Measurements from ENCODE around the gene SAMMSON. TPM values are rescaled to one million over a fixed set of nuclear protein-coding genes. Genes with fewer than 3 reads are reported as not detected.

Gene SAMMSON
- total and polyA plus RNA-seq, 10 of the 15 experiments (the other 5 are each of a cell fraction or from before 2014, with no cell fraction given) = not detected

GRCh38 chr3:70112751-70113150, 113.2 kb downstream of the SAMMSON start:
- H3K79me2 ChIP-seq (ENCODE audit: control insufficient read depth, insufficient read depth, low read length) = no peaks in the 10 kb centered on the region
- no peak overlapping the region for H3K9ac ChIP-seq (ENCODE audit: control insufficient read depth, insufficient read depth, low read length)
- no peaks in the 10 kb centered on the region for H4K20me1 ChIP-seq (ENCODE audit: control insufficient read depth, insufficient read depth)
- 0% methylated on average over 3 of the region's 3 CpGs for WGBS (ENCODE audit: insufficient coverage, insufficient replicate concordance, low lambda C conversion rate, missing lambda C conversion rate)
- H2AFZ ChIP-seq (ENCODE audit: control insufficient read depth, low read depth, low read length) = no peak overlapping the region
- DNase-seq (ENCODE audit: low read depth, low spot score) = no peak
- intact Hi-C loops (cut with micrococcal nuclease; ENCODE audit: unreplicated experiment) (no loop called here), in situ Hi-C loops (cut with MboI) (no loop called here)
- BruUV-seq (replicated peaks) = no TSS peak
- H3K4me2 ChIP-seq (ENCODE audit: control insufficient read depth, insufficient read depth) = no peak overlapping the region
- no peak for ATAC-seq
- RAD21 ChIA-PET (ENCODE audit: unreplicated experiment) = no interaction called here
- no peaks in the 10 kb centered on the region for H3K27me3 ChIP-seq (replicated peaks in 1 of 2; ENCODE audit: control insufficient read depth in 2 of 2, insufficient read depth in 2 of 2, low read length in 1 of 2)
- POLR2A ChIA-PET = no interaction called here
- TF ChIP-seq STAT1 (conservative IDR thresholded peaks at IDR 0.05) (no peak), JUNB (IDR thresholded peaks at IDR 0.05) (no peak), BCL3 (IDR thresholded peaks at IDR 0.05; ENCODE audit: borderline replicate concordance, insufficient read depth, low read depth, low read length, poor library complexity, severe bottlenecking) (no peak), CTCF (IDR thresholded peaks at IDR 0.05 in 2 of 3, conservative IDR thresholded peaks at IDR 0.05 in 1 of 3; ENCODE audit: control insufficient read depth in 2 of 3, extremely low read depth in 1 of 3, insufficient read depth in 1 of 3, low read depth in 3 of 3, low read length in 3 of 3) (no peak), MEF2A (IDR thresholded peaks at IDR 0.05; ENCODE audit: insufficient read depth, low read depth, low read length) (no peak), SREBF2 (IDR thresholded peaks at IDR 0.05; ENCODE audit: low read length) (no peak), ETV6 (conservative IDR thresholded peaks at IDR 0.05 in 1 of 2, IDR thresholded peaks at IDR 0.05 in 1 of 2; ENCODE audit: borderline replicate concordance in 1 of 2, low read depth in 1 of 2) (no peak), ATF2 (IDR thresholded peaks at IDR 0.05; ENCODE audit: low read length) (no peak), TCF3 (IDR thresholded peaks at IDR 0.05; ENCODE audit: borderline replicate concordance, insufficient read depth, low read depth, low read length) (no peak), DPF2 (IDR thresholded peaks at IDR 0.05) (no peak), ESRRA (IDR thresholded peaks at IDR 0.05; ENCODE audit: low read length) (no peak)
- FAIRE-seq = no peak
- SMC1A ChIA-PET (ENCODE audit: uncharacterized antibody, unreplicated experiment) = no interaction called here
- H3K9me3 ChIP-seq (replicated peaks; ENCODE audit: control insufficient read depth, insufficient read depth, low read length) = no peaks in the 10 kb centered on the region
- no peak overlapping the region for H3K4me3 ChIP-seq
- H3K36me3 ChIP-seq (ENCODE audit: control insufficient read depth in 2 of 2, insufficient read depth in 2 of 2, low read length in 1 of 2) = no peaks in the 10 kb centered on the region
- CTCF ChIA-PET = no interaction called here
- no peak overlapping the region for H3K27ac ChIP-seq (ENCODE audit: control insufficient read depth, insufficient read depth)
- H3K4me1 ChIP-seq (ENCODE audit: control insufficient read depth, insufficient read depth, low read length) = no peaks in the 10 kb centered on the region

Data from GM12878 (cell line).